Retina (tissue), 1 donor: ENCODE data around the gene TMOD1.

Source experiments
- DNase-seq: peaks from one replicate; pipeline ENCODE4 v3.0.0-alpha.2; 2016

The TMOD1 gene

GRCh38 chr9:97518909-97519307, 17.4 kb downstream of the TMOD1 start:
- DNase-seq, result no peak

GRCh38 chr9:97519441-97519970, 18.0 kb downstream of the TMOD1 start:
- DNase-seq, result no peak

- no peak for DNase-seq
Observed at GRCh38 chr9:97521576-97522333, 20.3 kb downstream of the TMOD1 start.

- DNase-seq, result no peak
Observed at GRCh38 chr9:97524424-97524823, 23.0 kb downstream of the TMOD1 start.

GRCh38 chr9:97525451-97525850, 24.0 kb downstream of the TMOD1 start:
- no peak for DNase-seq

GRCh38 chr9:97526895-97527575, 25.6 kb downstream of the TMOD1 start:
- DNase-seq, result no peak

- DNase-seq, result no peak
Observed at GRCh38 chr9:97527626-97528528, 26.4 kb downstream of the TMOD1 start.

- no peak for DNase-seq
Observed at GRCh38 chr9:97528529-97529230, 27.2 kb downstream of the TMOD1 start.

- no peak for DNase-seq
Observed at GRCh38 chr9:97529363-97530076, 28.1 kb downstream of the TMOD1 start.

GRCh38 chr9:97531888-97532376, 30.5 kb downstream of the TMOD1 start:
- DNase-seq, result no peak

GRCh38 chr9:97534185-97534584, 32.7 kb downstream of the TMOD1 start:
- no peak for DNase-seq

GRCh38 chr9:97534961-97535594, 33.6 kb downstream of the TMOD1 start:
- no peak for DNase-seq

GRCh38 chr9:97535771-97536170, 34.3 kb downstream of the TMOD1 start:
- DNase-seq, result no peak

GRCh38 chr9:97536480-97536879, 35.0 kb downstream of the TMOD1 start:
- no peak for DNase-seq

- no peak for DNase-seq
Observed at GRCh38 chr9:97543561-97543960, 42.1 kb downstream of the TMOD1 start.

- DNase-seq, result no peak
Observed at GRCh38 chr9:97545486-97545885, 44.0 kb downstream of the TMOD1 start.

GRCh38 chr9:97547098-97547829, 45.8 kb downstream of the TMOD1 start:
- no peak for DNase-seq

- DNase-seq, result no peak
Observed at GRCh38 chr9:97548379-97548778, 46.9 kb downstream of the TMOD1 start.

GRCh38 chr9:97548819-97549540, 47.5 kb downstream of the TMOD1 start:
- no peak for DNase-seq

- no peak for DNase-seq
Observed at GRCh38 chr9:97550386-97550785, 48.9 kb downstream of the TMOD1 start.
